ENCODE data around the gene DRD4.

DNA sequence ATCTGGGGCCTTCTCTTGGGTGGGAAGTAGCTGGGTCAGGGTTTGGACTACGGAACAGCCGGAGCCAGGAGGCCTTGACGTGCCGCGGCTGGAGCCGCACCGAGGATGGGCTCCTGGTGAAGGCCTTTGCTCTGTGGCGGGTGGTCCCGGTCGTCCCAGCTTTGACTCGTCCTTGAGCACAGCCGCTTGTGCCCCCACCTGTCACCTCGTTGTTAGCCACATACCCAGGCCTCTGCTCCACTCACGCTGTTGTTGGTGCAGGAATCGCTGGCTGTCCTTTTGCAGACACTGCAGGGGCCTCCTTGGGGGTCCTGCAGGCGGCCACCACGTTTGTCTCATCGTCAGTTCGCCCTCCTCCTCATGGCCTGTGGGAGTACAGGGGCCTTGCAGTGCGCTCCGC, 43.7 kb upstream of the DRD4 start:
- TF ChIP-seq POLR2A (IDR thresholded peaks at IDR 0.05), result no peak
- TF ChIP-seq, protein P1, sequence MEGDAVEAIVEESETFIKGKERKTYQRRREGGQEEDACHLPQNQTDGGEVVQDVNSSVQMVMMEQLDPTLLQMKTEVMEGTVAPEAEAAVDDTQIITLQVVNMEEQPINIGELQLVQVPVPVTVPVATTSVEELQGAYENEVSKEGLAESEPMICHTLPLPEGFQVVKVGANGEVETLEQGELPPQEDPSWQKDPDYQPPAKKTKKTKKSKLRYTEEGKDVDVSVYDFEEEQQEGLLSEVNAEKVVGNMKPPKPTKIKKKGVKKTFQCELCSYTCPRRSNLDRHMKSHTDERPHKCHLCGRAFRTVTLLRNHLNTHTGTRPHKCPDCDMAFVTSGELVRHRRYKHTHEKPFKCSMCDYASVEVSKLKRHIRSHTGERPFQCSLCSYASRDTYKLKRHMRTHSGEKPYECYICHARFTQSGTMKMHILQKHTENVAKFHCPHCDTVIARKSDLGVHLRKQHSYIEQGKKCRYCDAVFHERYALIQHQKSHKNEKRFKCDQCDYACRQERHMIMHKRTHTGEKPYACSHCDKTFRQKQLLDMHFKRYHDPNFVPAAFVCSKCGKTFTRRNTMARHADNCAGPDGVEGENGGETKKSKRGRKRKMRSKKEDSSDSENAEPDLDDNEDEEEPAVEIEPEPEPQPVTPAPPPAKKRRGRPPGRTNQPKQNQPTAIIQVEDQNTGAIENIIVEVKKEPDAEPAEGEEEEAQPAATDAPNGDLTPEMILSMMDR (IDR thresholded peaks at IDR 0.05), result no peak
